SIG-M5 treated with dmso at 0.1 percent for 504 hours (cell line): ENCODE measurements around the gene DNAJC7.

Experiments
- DNase-seq: peaks from one replicate; lab custom pipeline; 2025; ENCODE audit not compliant: unreplicated experiment; lab: John Stamatoyannopoulos, UW

DNAJC7 gene

GRCh38 chr17:41982026-41982760 lies 35.0 kb downstream of the DNAJC7 start:
- no peak for DNase-seq

GRCh38 chr17:41977991-41978390 lies 39.2 kb downstream of the DNAJC7 start:
- DNase-seq = no peak

GRCh38 chr17:41976142-41976768 lies 41.0 kb downstream of the DNAJC7 start:
- no peak for DNase-seq

GRCh38 chr17:41975099-41976083 lies 41.8 kb downstream of the DNAJC7 start:
- no peak for DNase-seq

GRCh38 chr17:41974658-41975057 lies 42.6 kb downstream of the DNAJC7 start:
- no peak for DNase-seq

- DNase-seq = no peak
Observed at GRCh38 chr17:41974031-41974430, 43.2 kb downstream of the DNAJC7 start.

GRCh38 chr17:41973408-41973811 lies 43.8 kb downstream of the DNAJC7 start:
- DNase-seq = no peak

- DNase-seq = peak; percentile 61
Observed at GRCh38 chr17:41972571-41973407, 44.5 kb downstream of the DNAJC7 start.

- DNase-seq = no peak
Observed at GRCh38 chr17:41971721-41972523, 45.3 kb downstream of the DNAJC7 start.

GRCh38 chr17:41970901-41971331 lies 46.3 kb downstream of the DNAJC7 start:
- no peak for DNase-seq

GRCh38 chr17:41968676-41969075 lies 48.6 kb downstream of the DNAJC7 start:
- no peak for DNase-seq

GRCh38 chr17:41967921-41968578 lies 49.2 kb downstream of the DNAJC7 start:
- no peak for DNase-seq

GRCh38 chr17:41967141-41967920 lies 49.9 kb downstream of the DNAJC7 start:
- DNase-seq = peak; percentile 58

- peak; percentile 93 for DNase-seq
Observed at GRCh38 chr17:41966463-41967140, 50.6 kb downstream of the DNAJC7 start, which contains the start of gene CNP. TSS of gene CNP (plus strand) at chr17:41966795. CDS start at chr17:41966885, 90 bp downstream.

- DNase-seq = peak; percentile 71
Observed at GRCh38 chr17:41965694-41966462, 51.4 kb downstream of the DNAJC7 start.

- peak; percentile 74 for DNase-seq
Observed at GRCh38 chr17:41962768-41963434, 54.3 kb downstream of the DNAJC7 start.
